ENCODE measurements around the gene MLH3. TPM values are rescaled to one million over a fixed set of nuclear protein-coding genes. Genes with fewer than 3 reads are reported as not detected.

The MLH3 gene
- polyA plus RNA-seq, 1 donor from 2014 or later = 17.3 TPM

GRCh38 chr14:75054421-75054820 lies 3.2 kb upstream of the MLH3 start:
- no peak overlapping the region for H3K4me3 ChIP-seq (ENCODE audit: low read length)
- no peaks in the 10 kb centered on the region for H3K27me3 ChIP-seq (ENCODE audit: insufficient read depth, low read depth, low read length)
- no peak overlapping the region for H3K27ac ChIP-seq (ENCODE audit: low read length)
- H3K9me3 ChIP-seq (ENCODE audit: low read length) = no peaks in the 10 kb centered on the region
- H3K36me3 ChIP-seq (ENCODE audit: insufficient read depth, low read length) = no peaks in the 10 kb centered on the region
- H2AFZ ChIP-seq (ENCODE audit: low read depth, low read length) = no peak overlapping the region
- H3K9ac ChIP-seq (ENCODE audit: low read length) = no peak overlapping the region
- TF ChIP-seq CTCF (IDR thresholded peaks at IDR 0.05; ENCODE audit: poor library complexity, severe bottlenecking) (no peak), POLR2AphosphoS5 (IDR thresholded peaks at IDR 0.05) (no peak), TAF1 (IDR thresholded peaks at IDR 0.05; ENCODE audit: low read depth) (no peak), EZH2 (IDR thresholded peaks at IDR 0.05; ENCODE audit: borderline replicate concordance, insufficient read depth, low read length, poor library complexity, severe bottlenecking) (no peak)
- no peaks in the 10 kb centered on the region for H4K20me1 ChIP-seq (ENCODE audit: insufficient read depth)
- H3F3A ChIP-seq (ENCODE audit: insufficient read depth, low read length, poor library complexity, severe bottlenecking) = no peaks in the 10 kb centered on the region
- H3K79me2 ChIP-seq (replicated peaks; ENCODE audit: insufficient read depth, low read length) = no peaks in the 10 kb centered on the region
- H3K4me2 ChIP-seq (ENCODE audit: low read length) = no peak overlapping the region
- no peaks in the 10 kb centered on the region for H3K9me2 ChIP-seq (ENCODE audit: insufficient read depth, low read length)

DNA sequence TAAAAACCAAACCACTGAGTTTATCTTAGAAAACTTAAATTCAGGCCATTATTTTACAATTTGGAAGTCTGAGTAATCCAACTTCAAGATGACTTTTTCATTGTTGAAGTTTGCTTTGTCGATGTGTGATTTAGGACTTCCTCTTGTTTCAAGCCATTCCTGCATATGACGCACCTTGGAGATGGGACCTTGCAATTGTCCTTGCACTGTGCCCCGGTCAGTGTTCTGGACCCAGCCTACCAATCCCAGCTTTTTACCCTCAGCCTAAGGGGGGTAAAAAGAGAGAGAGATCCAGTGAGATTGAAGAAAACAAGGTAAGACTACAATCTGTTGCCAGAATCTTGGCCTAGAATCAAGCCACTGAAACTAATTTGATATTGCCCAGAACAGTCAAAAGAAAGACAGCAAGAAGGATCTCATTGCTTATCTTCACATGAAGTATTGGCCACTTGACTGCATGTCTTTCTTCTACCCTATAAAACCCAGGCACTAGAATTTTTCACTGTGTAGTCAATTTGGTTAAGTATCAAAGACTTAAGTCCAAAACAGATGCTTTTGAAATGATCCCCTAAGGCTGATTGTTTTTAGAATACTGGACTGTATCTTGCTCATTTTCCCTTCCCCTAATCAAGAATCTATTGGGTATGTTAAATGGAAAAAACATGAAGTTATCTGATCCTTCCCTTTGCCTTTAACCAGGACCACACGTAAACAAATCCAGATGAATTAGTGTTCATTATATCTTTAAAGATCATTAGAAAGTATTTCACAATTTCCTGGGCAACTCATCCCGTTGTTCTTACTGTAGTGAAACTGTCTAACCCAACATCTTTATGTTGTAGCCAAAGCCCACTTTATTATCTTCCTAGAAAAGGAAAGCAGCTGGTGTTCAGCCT lies 2.4 kb upstream of the MLH3 start:
- H4K20me1 ChIP-seq (ENCODE audit: insufficient read depth) = no peaks in the 10 kb centered on the region
- TF ChIP-seq EZH2 (IDR thresholded peaks at IDR 0.05; ENCODE audit: borderline replicate concordance, insufficient read depth, low read length, poor library complexity, severe bottlenecking) = no peak
- TF ChIP-seq TAF1 (IDR thresholded peaks at IDR 0.05; ENCODE audit: low read depth) = no peak
- no peak for TF ChIP-seq CTCF (IDR thresholded peaks at IDR 0.05; ENCODE audit: poor library complexity, severe bottlenecking)
- no peak for TF ChIP-seq RAD21 (conservative IDR thresholded peaks at IDR 0.05)
- TF ChIP-seq REST (IDR thresholded peaks at IDR 0.05; ENCODE audit: borderline replicate concordance) = no peak
- TF ChIP-seq SMC3 (conservative IDR thresholded peaks at IDR 0.05; ENCODE audit: poor library complexity) = no peak
- TF ChIP-seq EP300 (conservative IDR thresholded peaks at IDR 0.05; ENCODE audit: poor library complexity, severe bottlenecking) = no peak
- H3K9me3 ChIP-seq (ENCODE audit: low read length) = no peaks in the 10 kb centered on the region
- no peak overlapping the region for H3K27ac ChIP-seq (ENCODE audit: low read length)
- H3K79me2 ChIP-seq (replicated peaks; ENCODE audit: insufficient read depth, low read length) = no peaks in the 10 kb centered on the region
- no peaks in the 10 kb centered on the region for H3K27me3 ChIP-seq (ENCODE audit: insufficient read depth, low read depth, low read length)
- H2AFZ ChIP-seq (ENCODE audit: low read depth, low read length) = no peak overlapping the region
- no peaks in the 10 kb centered on the region for H3F3A ChIP-seq (ENCODE audit: insufficient read depth, low read length, poor library complexity, severe bottlenecking)
- no peak overlapping the region for H3K4me2 ChIP-seq (ENCODE audit: low read length)
- no peaks in the 10 kb centered on the region for H3K9me2 ChIP-seq (ENCODE audit: insufficient read depth, low read length)
- H3K9ac ChIP-seq (ENCODE audit: low read length) = no peak overlapping the region
- H3K4me3 ChIP-seq (ENCODE audit: low read length) = no peak overlapping the region
- H3K36me3 ChIP-seq (ENCODE audit: insufficient read depth, low read length) = no peaks in the 10 kb centered on the region

Measured in neural cell (in vitro differentiated cells).